Measurements from ENCODE around the gene TRIP13.

DNA sequence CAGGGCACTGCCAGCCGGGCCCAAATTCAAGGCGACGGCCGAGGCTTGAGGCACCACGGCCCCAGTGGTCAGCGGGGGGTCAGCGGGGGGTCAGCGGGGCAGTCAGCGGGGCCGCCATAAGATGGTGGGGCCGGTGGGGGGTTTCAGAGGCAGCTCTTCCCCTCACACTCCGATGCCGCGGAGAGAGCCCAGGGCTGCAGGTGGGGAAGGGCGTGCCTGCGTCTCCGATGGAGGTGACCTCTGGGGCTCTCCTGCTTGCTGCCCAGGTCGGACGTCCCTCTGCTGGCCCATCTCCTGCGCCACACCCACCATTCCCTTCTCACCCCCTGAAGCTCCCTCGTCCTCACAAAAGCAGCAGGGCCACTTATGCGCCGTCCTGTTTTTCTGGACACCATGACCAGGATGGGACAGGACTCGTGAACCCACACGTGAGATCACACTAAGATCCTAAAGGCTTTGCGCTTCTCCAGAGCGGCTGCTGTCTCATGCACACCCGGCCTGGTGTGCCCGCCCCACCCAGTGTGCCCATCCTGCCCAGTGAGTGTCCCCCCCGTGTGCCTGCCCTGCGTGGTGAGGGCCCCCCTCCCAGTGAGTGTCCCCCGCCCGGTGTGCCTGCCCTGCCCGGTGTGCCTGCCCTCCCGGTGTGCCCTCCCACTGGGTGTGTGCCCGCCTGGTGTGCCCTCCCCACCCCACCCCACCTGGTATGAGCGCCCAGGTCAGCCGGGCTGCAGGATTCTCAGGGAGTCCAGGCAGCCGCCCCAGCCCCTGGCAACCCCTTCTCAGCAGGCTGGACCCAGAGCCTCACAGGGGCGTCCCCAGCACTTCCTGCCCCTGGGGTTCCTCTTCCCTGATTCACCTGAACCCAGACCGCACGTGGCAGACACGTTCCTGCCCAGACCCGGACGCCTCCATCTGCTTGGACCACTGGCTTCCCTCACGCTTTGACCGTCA lies 67.2 kb downstream of the TRIP13 start:
- TF ChIP-seq, protein P1, sequence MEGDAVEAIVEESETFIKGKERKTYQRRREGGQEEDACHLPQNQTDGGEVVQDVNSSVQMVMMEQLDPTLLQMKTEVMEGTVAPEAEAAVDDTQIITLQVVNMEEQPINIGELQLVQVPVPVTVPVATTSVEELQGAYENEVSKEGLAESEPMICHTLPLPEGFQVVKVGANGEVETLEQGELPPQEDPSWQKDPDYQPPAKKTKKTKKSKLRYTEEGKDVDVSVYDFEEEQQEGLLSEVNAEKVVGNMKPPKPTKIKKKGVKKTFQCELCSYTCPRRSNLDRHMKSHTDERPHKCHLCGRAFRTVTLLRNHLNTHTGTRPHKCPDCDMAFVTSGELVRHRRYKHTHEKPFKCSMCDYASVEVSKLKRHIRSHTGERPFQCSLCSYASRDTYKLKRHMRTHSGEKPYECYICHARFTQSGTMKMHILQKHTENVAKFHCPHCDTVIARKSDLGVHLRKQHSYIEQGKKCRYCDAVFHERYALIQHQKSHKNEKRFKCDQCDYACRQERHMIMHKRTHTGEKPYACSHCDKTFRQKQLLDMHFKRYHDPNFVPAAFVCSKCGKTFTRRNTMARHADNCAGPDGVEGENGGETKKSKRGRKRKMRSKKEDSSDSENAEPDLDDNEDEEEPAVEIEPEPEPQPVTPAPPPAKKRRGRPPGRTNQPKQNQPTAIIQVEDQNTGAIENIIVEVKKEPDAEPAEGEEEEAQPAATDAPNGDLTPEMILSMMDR (IDR thresholded peaks at IDR 0.05), result no peak
- TF ChIP-seq POLR2A (IDR thresholded peaks at IDR 0.05), result no peak
